GM18873 (cell line): ENCODE data around the gene SMAD9.

Source experiments
- ATAC-seq: cut with Tn5 transposase; IDR thresholded peaks from one replicate; pipeline ENCODE4 v1.9.1; 2021; ENCODE audit warnings: mild to moderate bottlenecking, moderate library complexity, moderate number of reproducible peaks; ENCODE audit not compliant: unreplicated experiment, low FRiP score

The SMAD9 gene

GRCh38 chr13:36919833-36920615 lies at the start of gene SMAD9:
Gene SMAD9, minus strand, starts transcription at chr13:36920238. Its CDS starts 40,549 bp downstream, at chr13:36879689.
- no peak for ATAC-seq

GRCh38 chr13:36966404-36966803 lies 46.4 kb upstream of the SMAD9 start:
- ATAC-seq: no peak

GRCh38 chr13:36965767-36966166 lies 45.7 kb upstream of the SMAD9 start:
- ATAC-seq: no peak

- no peak for ATAC-seq
These were observed 39.5 kb upstream of the SMAD9 start for GRCh38 chr13:36959456-36960116.

- ATAC-seq: no peak
These were observed 34.5 kb upstream of the SMAD9 start for GRCh38 chr13:36954542-36954941.

- no peak for ATAC-seq
These were observed 30.9 kb upstream of the SMAD9 start for GRCh38 chr13:36950920-36951319.

GRCh38 chr13:36950330-36950729 lies 30.3 kb upstream of the SMAD9 start:
- no peak for ATAC-seq

- ATAC-seq: no peak
These were observed 25.0 kb upstream of the SMAD9 start for GRCh38 chr13:36945078-36945477.

- ATAC-seq: no peak
These were observed 5.6 kb upstream of the SMAD9 start for GRCh38 chr13:36925603-36926002.

GRCh38 chr13:36924001-36924400 lies 4.0 kb upstream of the SMAD9 start:
- ATAC-seq: no peak

- no peak for ATAC-seq
These were observed 1.7 kb upstream of the SMAD9 start for GRCh38 chr13:36921631-36922301.

GRCh38 chr13:36920616-36921185 lies 663 bp upstream of the SMAD9 start:
- no peak for ATAC-seq

- ATAC-seq: no peak
These were observed 736 bp downstream of the SMAD9 start for GRCh38 chr13:36919171-36919832.

- no peak for ATAC-seq
These were observed 1.5 kb downstream of the SMAD9 start for GRCh38 chr13:36918246-36919131.

GRCh38 chr13:36917311-36917710 lies 2.7 kb downstream of the SMAD9 start:
- no peak for ATAC-seq

- ATAC-seq: no peak
These were observed 4.0 kb downstream of the SMAD9 start for GRCh38 chr13:36915896-36916640.

GRCh38 chr13:36915106-36915505 lies 4.9 kb downstream of the SMAD9 start:
- no peak for ATAC-seq

GRCh38 chr13:36914648-36915047 lies 5.4 kb downstream of the SMAD9 start:
- no peak for ATAC-seq

- no peak for ATAC-seq
These were observed 6.6 kb downstream of the SMAD9 start for GRCh38 chr13:36913463-36913862.
